RWPE1 (cell line): Measurements from ENCODE around the gene HECW1.
"Not testable (repeated sequence)": the region's sequence is repeated elsewhere in the genome, so short reads cannot be mapped to it uniquely, and the experiment has no call there.

ENCODE experiments used
- CTCF ChIA-PET: fragments of 350-600 bp; sonication (Branson Sonifier 250); formaldehyde crosslinking; extraction: SDS; loops from one replicate; lab custom pipeline; 2021; lab: Yijun Ruan, JAX
- POLR2A ChIA-PET: fragments of 400-600 bp; formaldehyde crosslinking; extraction: SDS; loops from one replicate; lab custom pipeline; 2020; ENCODE audit warnings: antibody characterized with exemption; ENCODE audit not compliant: low non-redundant PET; lab: Yijun Ruan, JAX
- DNase-seq: peaks from one replicate; pipeline ENCODE4 v3.0.0; 2012; ENCODE audit warnings: low spot score
- H3K27ac ChIP-seq: fragments of 450-650 bp; 2 replicates; pipeline ENCODE4 v1.5.1; 2017
- CTCF ChIP-seq: fragments of 450-650 bp; conservative IDR thresholded peaks from 2 replicates; pipeline ENCODE4 v1.5.1; 2017; ENCODE audit warnings: low read depth, mild to moderate bottlenecking

HECW1 gene

GRCh38 chr7:43199371-43200160, 87.1 kb downstream of the HECW1 start:
- POLR2A ChIA-PET: no interaction called here
- no peak for TF ChIP-seq CTCF
- CTCF ChIA-PET: no interaction called here
- no peak overlapping the region for H3K27ac ChIP-seq
- peak; percentile 64 for DNase-seq

GRCh38 chr7:43201912-43202311, 89.5 kb downstream of the HECW1 start:
- POLR2A ChIA-PET: no interaction called here

GRCh38 chr7:43204081-43204480, 91.6 kb downstream of the HECW1 start:
- ChIA-PET CTCF (interaction anchor here (1.2 kb wide), 1 partner anchor 14 kb away, joined by 3 read pairs; no protein-coding TSS in a partner anchor), POLR2A (no interaction called here)
- no peak for DNase-seq
- H3K27ac ChIP-seq: no peak overlapping the region
- 0 out of 2 replicates have a peak, but pooled peaks have one; percentile 2 for TF ChIP-seq CTCF

More at GRCh38 chr7:43201912-43202311, 89.5 kb downstream of the HECW1 start:
- no peak for DNase-seq
- CTCF ChIA-PET: interaction anchor here (0.8 kb wide), 1 partner anchor 15 kb away, joined by 4 read pairs; no protein-coding TSS in a partner anchor
- no peak for TF ChIP-seq CTCF
- no peak overlapping the region for H3K27ac ChIP-seq

GRCh38 chr7:43205171-43205795, 92.8 kb downstream of the HECW1 start:
- DNase-seq: no peak
- TF ChIP-seq CTCF: no peak
- POLR2A ChIA-PET: no interaction called here
- H3K27ac ChIP-seq: no peak overlapping the region
- CTCF ChIA-PET: interaction anchor here (0.7 kb wide), 1 partner anchor 107 kb away, joined by 5 read pairs; no protein-coding TSS in a partner anchor

- ChIA-PET CTCF (no interaction called here), POLR2A (no interaction called here)
- no peak for TF ChIP-seq CTCF
- H3K27ac ChIP-seq: no peak overlapping the region
- DNase-seq: no peak
Measured at GRCh38 chr7:43208242-43208641, 95.8 kb downstream of the HECW1 start.

GRCh38 chr7:43210539-43210938, 98.1 kb downstream of the HECW1 start:
- H3K27ac ChIP-seq, POLR2A ChIA-PET, DNase-seq: not testable (repeated sequence)
- CTCF ChIA-PET: interaction anchor here (0.9 kb wide), 1 partner anchor 629 kb away, joined by 3 read pairs; no protein-coding TSS in a partner anchor
